ENCODE data around the gene LMOD3.

The LMOD3 gene

GRCh38 chr3:69121950-69122349 lies 445 bp downstream of the LMOD3 start:
- DNase-seq (ENCODE audit: low read depth): no peak

DNA sequence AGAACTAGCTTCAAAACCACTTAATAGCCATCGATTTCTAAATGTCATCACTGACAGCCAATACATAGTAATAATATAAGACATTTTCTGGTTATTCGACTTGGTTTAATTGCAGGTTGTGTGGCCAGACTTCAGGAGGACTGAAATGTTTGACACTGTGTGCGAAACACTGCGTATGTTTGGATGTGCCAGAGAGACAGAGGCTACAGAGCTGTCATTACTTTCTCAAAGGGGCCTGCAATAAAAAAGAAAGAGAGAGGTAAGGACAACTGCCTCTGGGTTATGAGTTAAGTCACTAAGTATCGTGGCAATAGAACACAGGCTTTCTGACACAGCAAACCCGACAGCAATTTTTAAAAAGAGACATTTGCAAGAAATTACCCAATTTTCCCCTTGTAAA lies 882 bp downstream of the LMOD3 start:
- DNase-seq (ENCODE audit: low read depth): no peak

- DNase-seq (ENCODE audit: low read depth): peak; percentile 42
Observed at GRCh38 chr3:69120879-69121464, 1.4 kb downstream of the LMOD3 start.

DNA sequence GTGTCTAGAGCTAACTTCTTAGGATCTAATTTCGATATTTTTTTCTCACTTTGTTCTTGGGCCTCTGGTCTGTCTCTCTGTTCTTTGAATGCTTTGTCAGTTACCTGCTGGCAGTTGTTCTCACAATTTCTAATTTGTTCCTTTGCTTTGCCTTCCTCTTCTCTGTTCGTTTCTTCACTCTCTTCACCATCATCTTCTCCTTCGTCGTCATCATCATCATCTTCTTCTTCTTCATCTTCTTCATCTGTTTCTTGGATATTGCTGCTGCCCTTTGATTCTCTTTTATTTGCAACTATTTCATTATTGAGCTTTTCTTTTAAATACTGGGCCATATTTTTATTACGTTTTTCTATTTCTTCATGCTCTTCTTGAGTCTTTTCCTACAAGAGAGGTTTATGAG lies 2.7 kb downstream of the LMOD3 start:
- no peak for DNase-seq (ENCODE audit: low read depth)

DNA sequence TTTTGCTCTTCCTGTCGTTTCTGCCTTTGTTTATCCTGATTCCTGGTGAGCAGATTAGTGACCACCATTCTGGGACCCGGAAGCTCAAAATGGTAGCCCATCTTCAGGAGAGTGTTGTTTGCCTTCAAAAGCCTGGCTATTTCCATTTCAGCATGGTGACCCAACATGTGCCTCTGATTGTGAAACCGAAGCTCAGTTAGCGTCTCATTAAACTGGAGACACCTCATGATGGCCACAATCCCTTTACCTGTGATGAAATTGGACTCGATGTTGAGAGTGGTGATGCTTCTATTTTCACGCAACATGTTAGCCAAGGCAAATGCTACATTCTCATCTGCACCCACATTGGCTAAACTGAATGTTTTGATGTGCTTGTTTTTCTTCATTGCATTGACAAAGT lies 3.3 kb downstream of the LMOD3 start:
- DNase-seq (ENCODE audit: low read depth): no peak

DNA sequence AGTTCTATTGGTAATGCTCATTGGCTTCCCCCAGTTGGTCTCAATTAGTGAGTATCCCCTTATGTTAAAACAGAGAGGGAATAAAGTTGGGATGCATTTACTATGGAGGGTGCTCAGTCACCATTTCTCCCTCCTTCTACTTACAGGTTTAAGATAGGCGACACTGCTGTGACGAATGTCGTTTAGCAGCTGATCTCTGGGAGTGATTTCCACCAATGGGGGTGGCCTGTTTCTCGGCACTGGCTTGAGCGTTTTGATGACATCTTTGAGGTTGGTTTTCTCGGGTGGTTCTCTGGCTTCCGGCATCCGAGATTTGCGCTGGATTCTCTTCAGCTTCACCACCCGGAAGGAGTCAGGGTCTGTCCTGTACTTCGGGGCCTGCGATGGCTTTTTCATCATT lies 3.8 kb downstream of the LMOD3 start:
- no peak for DNase-seq (ENCODE audit: low read depth)

DNA sequence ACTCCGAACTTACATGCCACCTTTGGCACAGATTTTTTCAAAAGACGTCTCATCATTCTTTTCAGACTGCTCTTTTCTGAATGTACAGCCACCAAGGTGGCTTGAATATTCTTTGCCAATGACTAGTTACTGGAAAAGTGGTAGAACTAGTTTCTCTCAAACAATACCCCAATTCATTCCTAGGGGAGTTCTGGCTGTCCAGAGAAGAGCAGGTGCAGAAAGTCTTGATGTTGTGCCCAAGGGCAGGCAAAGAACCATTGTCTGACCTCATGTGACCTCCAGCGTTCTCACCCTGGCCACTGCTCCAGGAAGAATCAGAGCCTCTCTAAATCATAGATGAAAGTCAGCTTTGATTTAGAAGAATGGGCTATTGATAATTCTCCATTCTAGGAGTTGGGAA lies 5.5 kb downstream of the LMOD3 start:
- DNase-seq (ENCODE audit: low read depth): no peak

GRCh38 chr3:69116162-69116561 lies 6.2 kb downstream of the LMOD3 start:
- no peak for DNase-seq (ENCODE audit: low read depth)

DNA sequence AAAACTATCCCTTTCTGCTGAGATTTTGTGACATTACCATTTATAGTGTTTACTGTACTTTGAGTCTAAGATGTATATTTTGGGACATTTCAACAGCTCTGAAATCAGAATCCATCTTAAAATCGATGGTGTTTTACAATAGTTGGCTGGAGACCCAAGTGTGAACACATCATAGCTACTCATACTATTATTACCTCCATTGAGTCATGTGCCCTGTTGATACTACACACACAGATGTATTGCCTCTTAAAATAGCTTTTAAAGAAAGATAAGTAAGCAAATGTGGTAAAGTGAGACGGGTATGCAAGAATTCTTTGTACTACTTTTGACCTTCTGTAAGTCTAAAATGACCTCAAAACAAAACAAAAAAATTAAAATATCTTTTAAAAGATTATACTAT lies 6.7 kb downstream of the LMOD3 start:
- DNase-seq (ENCODE audit: low read depth): peak; percentile 36

DNA sequence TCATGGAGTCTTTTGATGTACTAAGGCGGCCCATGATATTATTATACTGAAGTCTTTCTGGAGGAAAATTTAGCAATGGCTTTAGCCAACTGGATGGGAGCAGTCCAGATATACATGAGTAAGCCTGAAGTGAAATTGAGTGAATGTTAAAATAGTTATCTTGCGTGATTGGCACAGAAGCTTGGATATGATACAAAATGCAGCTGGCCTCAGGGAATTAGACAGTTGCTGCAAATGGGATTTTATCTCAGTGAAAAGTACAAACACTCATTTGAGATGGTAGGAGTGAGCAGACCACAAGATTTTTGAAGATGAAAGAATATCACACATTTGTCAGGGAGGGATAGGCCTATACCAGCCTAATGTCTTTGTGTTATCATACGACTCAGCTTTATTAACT lies 8.9 kb downstream of the LMOD3 start:
- DNase-seq (ENCODE audit: low read depth): no peak

DNA sequence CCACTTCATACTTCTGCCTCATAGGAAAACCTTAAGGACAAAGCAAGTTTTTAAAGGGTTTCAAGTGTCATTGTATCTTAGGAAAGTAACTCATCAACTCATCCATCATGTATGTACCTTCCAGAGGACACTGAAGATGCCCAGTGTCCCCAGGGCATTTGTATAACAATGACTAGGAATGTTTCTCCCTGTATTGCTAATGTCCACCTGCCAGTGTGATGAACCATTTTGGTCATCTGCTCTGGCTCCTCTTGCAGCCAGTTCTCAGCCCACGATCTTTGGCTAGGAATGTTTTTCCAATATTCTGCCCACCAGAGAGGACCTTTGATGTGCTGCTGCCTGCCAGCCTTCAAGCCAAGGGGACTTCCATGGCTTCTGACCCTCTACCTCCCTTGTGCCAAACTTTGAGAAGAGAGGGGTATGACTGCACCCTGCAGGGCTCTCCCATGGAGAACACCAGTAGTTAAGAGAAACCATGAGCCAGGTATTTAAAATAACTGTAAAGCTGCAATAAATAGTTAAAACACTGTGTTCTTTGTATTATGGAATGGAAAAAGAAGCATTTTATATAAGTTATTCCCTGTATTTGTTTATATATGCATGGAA lies 11.4 kb downstream of the LMOD3 start:
- DNase-seq (ENCODE audit: low read depth): no peak

DNA sequence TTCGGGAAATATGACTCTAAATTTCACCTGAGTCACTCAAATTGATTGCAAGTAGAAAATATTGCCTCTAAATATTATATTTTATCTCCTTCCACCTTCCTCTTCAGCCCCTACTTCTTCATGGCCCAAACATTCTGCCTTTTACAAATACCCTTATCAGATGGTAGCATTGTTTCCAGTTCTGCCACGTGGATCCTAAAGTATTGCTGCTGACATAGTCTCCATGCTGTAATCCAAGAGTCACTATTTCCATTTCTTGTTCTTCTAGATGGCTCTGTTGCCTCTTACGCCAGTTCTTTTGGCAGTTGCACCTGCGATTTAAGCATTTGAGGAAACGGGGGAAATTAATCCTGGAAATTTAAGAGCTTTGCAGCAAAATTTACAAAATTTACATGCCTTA lies 13.6 kb downstream of the LMOD3 start:
- DNase-seq (ENCODE audit: low read depth): no peak

- DNase-seq (ENCODE audit: low read depth): no peak
Observed at GRCh38 chr3:69107841-69108240, 14.6 kb downstream of the LMOD3 start.

DNA sequence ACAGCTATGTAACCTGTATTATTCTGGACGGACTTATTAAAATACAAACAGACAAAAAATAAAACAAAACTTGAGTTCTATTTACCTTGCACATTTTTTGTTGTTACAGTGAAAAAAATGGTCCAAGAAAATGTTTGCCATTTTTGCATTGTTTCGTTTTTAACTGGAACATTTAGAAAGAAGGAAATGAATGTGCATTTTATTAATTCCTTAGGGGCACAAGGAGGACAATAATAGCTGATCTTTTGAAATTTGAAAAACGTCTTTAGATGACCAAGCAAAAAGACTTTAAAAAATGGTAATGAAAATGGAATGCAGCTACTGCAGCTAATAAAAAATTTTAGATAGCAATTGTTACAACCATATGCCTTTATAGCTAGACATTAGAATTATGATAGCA lies 17.1 kb downstream of the LMOD3 start:
- DNase-seq (ENCODE audit: low read depth): no peak

GRCh38 chr3:69104586-69104985 lies 17.8 kb downstream of the LMOD3 start:
- DNase-seq (ENCODE audit: low read depth): no peak

GRCh38 chr3:69103123-69103522 lies 19.3 kb downstream of the LMOD3 start:
- DNase-seq (ENCODE audit: low read depth): no peak

DNA sequence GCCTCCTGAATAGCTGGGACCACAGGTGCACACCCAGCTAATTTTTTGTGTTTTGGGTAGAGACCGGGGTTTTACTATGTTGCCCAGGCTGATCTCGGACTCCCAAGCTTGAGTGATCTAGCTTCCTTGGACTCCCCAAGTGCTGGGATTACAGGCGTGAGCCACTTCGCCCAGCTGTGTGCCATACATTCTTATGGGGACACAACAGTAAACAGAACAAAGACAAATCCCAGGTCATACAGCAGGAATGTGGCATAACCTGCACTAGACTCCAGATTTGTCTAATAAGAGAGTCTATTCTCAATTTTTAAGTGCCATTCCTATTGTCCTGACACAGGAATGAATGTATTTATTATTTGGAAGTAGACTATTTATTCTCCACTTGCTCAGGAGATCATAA lies 20.0 kb downstream of the LMOD3 start:
- DNase-seq (ENCODE audit: low read depth): no peak

- no peak for DNase-seq (ENCODE audit: low read depth)
Observed at GRCh38 chr3:69099576-69099975, 22.8 kb downstream of the LMOD3 start.

DNA sequence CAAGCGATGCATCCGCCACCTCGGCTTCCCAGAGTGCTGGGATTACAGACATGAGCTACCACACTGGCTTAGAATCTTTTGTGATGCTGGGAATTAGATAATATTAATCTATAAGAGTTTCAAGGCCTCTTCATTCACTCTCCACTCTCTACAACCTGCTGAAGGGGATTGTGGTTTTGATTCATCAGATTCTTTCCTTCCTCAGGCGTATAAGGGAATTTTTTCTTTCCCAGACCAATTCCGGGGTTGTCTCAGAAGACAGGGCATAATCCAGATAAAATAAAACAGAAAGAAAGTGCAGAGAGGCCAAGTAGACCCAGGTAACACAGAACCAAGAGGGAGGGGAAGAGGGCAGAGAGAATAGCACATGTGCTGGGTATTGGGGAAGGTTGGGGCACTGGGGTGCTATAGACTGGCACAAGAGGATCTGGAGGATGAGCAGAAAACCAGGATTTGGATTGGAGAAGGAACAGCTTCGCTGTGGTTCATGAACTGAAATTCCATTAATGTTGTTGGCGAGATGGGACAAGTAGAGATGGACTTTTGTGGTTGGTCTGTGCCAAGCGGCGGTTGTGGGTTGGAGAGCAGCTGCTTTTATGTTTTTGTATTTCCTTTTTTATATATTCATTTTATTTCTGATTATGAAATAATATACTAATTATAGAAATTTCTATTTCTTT lies 24.8 kb downstream of the LMOD3 start:
- no peak for DNase-seq (ENCODE audit: low read depth)

- no peak for DNase-seq (ENCODE audit: low read depth)
Observed at GRCh38 chr3:69096299-69096698, 26.1 kb downstream of the LMOD3 start.

- no peak for DNase-seq (ENCODE audit: low read depth)
Observed at GRCh38 chr3:69095636-69096035, 26.8 kb downstream of the LMOD3 start.

DNA sequence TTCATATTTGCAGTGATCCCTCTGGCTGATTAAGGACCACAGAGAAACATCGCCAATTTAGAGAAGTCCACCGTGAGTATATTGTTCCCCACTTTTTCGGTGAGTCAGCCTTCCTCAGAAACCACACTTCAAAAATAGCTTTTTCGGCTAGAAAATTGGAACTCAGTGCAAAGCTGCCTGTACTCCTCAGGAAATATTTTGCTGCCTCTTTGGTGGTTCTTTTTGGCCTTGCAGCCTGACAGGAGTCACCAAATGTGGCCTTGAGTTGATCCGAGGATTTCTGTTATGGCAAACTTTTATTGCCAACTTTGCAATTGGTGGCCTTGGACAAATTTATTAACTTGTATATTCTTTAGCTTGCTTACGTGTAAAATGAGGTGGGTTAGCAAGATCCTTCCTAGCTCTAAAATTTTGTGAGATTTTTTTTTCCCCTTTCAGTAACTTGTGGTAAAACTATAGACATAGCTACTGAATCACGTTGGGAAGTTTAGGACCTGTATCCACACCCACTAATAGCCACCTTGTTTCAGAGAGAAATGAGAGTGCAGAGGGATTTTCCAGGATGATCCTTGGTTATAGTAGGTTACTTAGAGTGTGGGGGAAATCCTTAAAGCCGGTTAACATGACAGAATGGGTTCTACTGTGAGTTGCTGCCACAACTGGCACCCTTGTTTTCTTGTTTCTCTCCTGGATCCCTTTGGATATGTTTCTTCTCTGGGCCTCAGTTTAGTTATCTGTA lies 27.8 kb downstream of the LMOD3 start:
- DNase-seq (ENCODE audit: low read depth): no peak

- no peak for DNase-seq (ENCODE audit: low read depth)
Observed at GRCh38 chr3:69092030-69092516, 30.3 kb downstream of the LMOD3 start.
